ENCODE measurements around the gene RORC.
"Not testable (repeated sequence)": the region's sequence is repeated elsewhere in the genome, so short reads cannot be mapped to it uniquely, and the experiment has no call there.

The RORC gene

GRCh38 chr1:151768351-151769066, 63.1 kb downstream of the RORC start:
- not testable (repeated sequence) for DNase-seq

GRCh38 chr1:151763990-151764389, 67.6 kb downstream of the RORC start:
- DNase-seq, result no peak

- peak; percentile 93 for DNase-seq
These were observed 68.4 kb downstream of the RORC start, which contains the start of gene MRPL9 for GRCh38 chr1:151762941-151763921. Gene MRPL9, minus strand, starts transcription at chr1:151763496. Its CDS starts 17 bp downstream, at chr1:151763479.

DNA sequence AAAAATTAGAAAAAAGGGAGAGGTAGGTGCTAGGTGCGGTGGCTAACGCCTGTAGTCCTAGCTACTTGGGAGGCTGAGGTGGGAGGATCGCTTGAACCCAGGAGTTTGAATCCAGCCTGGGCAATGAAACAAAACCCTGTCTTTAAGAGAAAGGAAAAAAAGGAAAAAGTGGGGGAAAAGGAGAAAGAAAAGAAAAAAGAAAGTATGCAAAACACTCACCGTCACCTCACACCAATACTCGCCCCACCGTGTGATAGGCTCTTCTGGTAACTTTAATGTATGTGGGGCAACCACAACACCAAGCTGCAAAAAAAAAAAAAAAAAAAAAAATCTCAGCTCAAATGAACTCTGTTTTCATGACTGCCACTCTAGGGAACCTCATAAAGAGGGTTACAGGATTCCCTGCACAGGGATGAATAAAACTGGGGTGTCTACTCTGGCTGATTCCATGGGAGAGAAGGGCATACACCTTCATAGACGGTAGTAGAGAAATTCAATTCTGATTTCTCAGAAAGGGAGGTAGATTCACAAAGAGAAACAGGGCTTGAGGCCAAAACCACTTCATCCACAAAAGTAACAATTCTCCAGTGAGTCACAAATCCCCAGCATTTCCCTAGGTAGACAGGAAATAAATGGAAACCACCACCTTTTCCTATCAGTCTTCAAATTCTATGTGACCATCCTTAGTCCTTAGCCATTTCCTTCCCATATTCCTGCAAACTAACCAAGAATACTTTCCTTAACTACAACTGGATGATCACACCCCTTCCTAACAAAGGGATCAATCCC, 70.8 kb downstream of the RORC start:
- no peak for DNase-seq

DNA sequence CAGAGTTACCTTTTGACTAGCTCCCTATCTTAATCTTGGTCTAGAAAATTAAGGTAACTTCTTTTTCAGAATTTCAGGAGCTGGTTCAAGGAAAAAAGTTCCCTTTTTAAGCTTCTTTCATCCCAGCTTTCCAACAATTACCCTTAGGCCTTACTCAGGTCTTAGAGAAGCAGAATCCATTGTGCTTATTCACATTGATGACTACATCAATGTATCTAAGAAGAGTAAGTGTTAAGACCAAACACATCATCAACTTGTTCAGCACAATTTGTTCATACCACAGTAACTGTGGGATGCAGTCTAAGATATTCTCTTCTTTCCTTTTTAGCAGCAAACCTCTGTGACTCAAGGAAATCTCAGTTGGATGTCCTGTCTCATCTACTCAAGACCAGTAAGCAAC, 72.4 kb downstream of the RORC start:
- DNase-seq, result no peak

DNA sequence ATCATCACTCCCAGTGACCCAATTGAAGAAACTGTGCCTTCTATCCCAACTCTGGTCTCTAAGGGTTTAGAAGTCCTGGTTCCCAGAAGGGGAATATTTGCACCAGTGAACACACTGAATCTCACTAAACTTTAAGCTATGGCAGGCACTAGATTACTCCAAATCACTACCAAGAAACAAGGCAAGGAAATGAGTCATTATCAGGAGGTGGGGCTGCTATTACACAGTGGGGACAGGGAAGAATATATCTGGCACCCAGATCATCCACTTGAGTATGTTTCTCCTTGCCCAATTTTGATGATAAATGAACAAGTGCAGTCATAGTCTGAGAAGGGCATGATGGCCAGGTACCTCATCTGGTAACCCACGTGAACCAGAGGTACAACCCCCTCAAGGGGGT, 75.3 kb downstream of the RORC start:
- no peak for DNase-seq
